ENCODE measurements around the gene CASD1.

Gene CASD1

GRCh38 chr7:94509264-94509886 lies at the start of gene CASD1:
Gene CASD1, plus strand, starts transcription at chr7:94509809. Its CDS starts 276 bp downstream, at chr7:94510085.
- peak; percentile 22 for DNase-seq (ENCODE audit: low read depth)

GRCh38 chr7:94466516-94466915 lies 43.1 kb upstream of the CASD1 start:
- DNase-seq (ENCODE audit: low read depth), result no peak

GRCh38 chr7:94471604-94472003 lies 38.0 kb upstream of the CASD1 start:
- DNase-seq (ENCODE audit: low read depth), result no peak

GRCh38 chr7:94472608-94473007 lies 37.0 kb upstream of the CASD1 start:
- DNase-seq (ENCODE audit: low read depth), result no peak

GRCh38 chr7:94476251-94476840 lies 33.3 kb upstream of the CASD1 start:
- peak; percentile 20 for DNase-seq (ENCODE audit: low read depth)

- DNase-seq (ENCODE audit: low read depth), result no peak
These were observed 31.7 kb upstream of the CASD1 start for GRCh38 chr7:94477878-94478277.

GRCh38 chr7:94478648-94479214 lies 30.9 kb upstream of the CASD1 start:
- no peak for DNase-seq (ENCODE audit: low read depth)

- DNase-seq (ENCODE audit: low read depth), result no peak
These were observed 28.3 kb upstream of the CASD1 start for GRCh38 chr7:94481279-94481678.

GRCh38 chr7:94482796-94483195 lies 26.8 kb upstream of the CASD1 start:
- DNase-seq (ENCODE audit: low read depth), result peak; percentile 35

- DNase-seq (ENCODE audit: low read depth), result no peak
These were observed 25.8 kb upstream of the CASD1 start for GRCh38 chr7:94483843-94484242.

- DNase-seq (ENCODE audit: low read depth), result no peak
These were observed 23.4 kb upstream of the CASD1 start for GRCh38 chr7:94486216-94486615.

- no peak for DNase-seq (ENCODE audit: low read depth)
These were observed 18.2 kb upstream of the CASD1 start for GRCh38 chr7:94491410-94491809.

- DNase-seq (ENCODE audit: low read depth), result no peak
These were observed 17.0 kb upstream of the CASD1 start for GRCh38 chr7:94492601-94493000.

GRCh38 chr7:94497874-94498670 lies 11.5 kb upstream of the CASD1 start:
- DNase-seq (ENCODE audit: low read depth), result no peak

GRCh38 chr7:94498918-94499317 lies 10.7 kb upstream of the CASD1 start:
- DNase-seq (ENCODE audit: low read depth), result no peak

- no peak for DNase-seq (ENCODE audit: low read depth)
These were observed 2.1 kb upstream of the CASD1 start for GRCh38 chr7:94507462-94507861.

GRCh38 chr7:94507962-94508361 lies 1.6 kb upstream of the CASD1 start:
- no peak for DNase-seq (ENCODE audit: low read depth)

- peak; percentile 58 for DNase-seq (ENCODE audit: low read depth)
These were observed 425 bp downstream of the CASD1 start for GRCh38 chr7:94509887-94510581.

- DNase-seq (ENCODE audit: low read depth), result no peak
These were observed 1.2 kb downstream of the CASD1 start for GRCh38 chr7:94510582-94511496.

GRCh38 chr7:94511718-94512117 lies 2.1 kb downstream of the CASD1 start:
- DNase-seq (ENCODE audit: low read depth), result no peak

Measured in amniotic epithelial cell (primary cell).